Measurements from ENCODE around the gene MLXIP.

The MLXIP gene

DNA sequence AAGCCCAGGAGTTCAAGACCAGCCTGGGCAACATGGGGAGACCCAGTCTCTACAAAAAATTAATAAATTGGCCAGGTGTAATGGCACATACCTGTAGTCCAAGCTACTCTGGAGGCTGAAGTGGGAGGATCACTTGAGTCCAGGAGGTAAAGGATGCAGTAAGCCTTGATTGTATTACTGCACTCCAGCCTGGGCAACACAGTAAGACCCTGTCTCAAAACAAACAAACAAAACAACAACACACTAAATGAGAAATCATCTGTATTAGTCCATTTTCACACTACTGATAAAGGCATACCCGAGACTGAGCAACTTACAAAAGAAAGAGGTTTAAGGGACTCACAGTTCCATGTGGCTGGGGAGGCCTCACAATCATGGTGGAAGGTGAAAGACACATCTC, 4.7 kb upstream of the MLXIP start:
- no peak for DNase-seq (ENCODE audit: low spot score in 2 of 2)
- H3K27ac Mint-ChIP-seq (ENCODE audit: low read depth): no peak overlapping the region
- no peaks in the 10 kb centered on the region for H3K27me3 Mint-ChIP-seq
- no peaks in the 10 kb centered on the region for H3K9me3 Mint-ChIP-seq
- ATAC-seq (replicated peaks; ENCODE audit: extremely low read depth, poor library complexity, severe bottlenecking): no peak
- H3K4me3 Mint-ChIP-seq: no peak overlapping the region
- no peaks in the 10 kb centered on the region for H3K4me1 Mint-ChIP-seq
- H3K36me3 Mint-ChIP-seq (ENCODE audit: insufficient read depth): peaks cover 5% of the 10 kb centered on the region

DNA sequence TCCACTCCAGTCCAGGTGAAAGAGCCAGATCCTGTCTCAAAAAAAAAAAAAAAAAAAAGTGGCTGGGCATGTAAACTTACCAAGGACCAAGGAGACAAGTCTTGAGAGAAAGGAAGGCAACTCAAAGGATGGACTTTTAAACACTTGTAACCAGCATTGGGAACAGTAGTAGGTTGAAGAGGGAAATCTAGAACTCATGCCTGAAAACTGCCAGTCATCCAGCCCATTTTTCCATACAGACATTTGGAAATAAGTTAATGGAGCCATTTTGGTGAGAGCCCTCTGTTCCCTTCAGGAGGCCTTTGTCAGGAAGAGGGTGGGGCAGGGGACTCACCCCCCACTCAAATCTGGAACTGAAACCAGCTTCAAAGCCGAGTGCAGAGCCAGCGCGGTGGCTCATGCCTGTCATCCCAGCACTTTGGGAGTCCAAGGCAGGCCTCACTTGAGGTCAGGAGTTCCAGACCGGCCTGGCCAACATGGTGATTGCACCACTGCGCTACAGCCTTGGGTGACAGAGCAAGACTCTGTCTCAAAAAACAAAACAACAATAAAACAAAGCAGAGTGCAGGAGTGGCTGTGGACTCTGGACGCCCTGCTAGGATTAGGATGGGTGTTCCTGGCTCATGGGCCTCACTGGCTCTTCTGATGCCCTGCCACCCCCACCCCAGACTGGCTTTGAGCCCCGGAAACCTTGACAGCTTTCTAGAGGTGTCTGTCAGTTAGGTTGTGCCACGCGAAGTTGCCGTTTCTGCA, 1.6 kb upstream of the MLXIP start:
- peaks cover 9% of the 10 kb centered on the region for H3K36me3 Mint-ChIP-seq (ENCODE audit: insufficient read depth)

DNA sequence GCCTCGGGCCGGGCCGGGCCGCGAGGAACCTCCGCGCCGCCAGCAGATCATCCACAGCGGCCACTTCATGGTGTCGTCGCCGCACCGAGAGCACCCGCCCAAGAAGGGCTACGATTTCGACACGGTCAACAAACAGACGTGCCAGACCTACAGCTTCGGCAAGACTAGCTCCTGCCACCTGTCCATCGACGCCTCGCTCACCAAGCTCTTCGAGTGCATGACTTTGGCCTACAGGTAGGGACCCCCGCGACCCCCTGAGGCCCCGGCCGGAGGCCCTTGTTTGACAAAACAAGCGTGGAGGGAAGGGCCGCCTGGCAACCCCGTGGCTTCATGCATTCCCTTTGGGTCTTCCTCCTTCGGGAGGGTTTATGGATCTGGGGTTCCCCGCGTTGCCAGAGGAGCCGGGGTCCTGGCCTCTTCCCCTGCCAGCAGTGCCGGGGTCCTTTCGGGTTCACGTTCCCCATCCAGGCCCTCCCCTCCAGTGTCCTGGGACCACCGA, 526 bp downstream of the MLXIP start:
- Mint-ChIP-seq H3K4me3 (peak overlapping the region; percentile 89), H3K4me1 (peaks cover 50% of the 10 kb centered on the region), H3K27me3 (no peaks in the 10 kb centered on the region), H3K9me3 (no peaks in the 10 kb centered on the region), H3K27ac (ENCODE audit: low read depth) (peak overlapping the region; percentile 86), H3K36me3 (ENCODE audit: insufficient read depth) (peaks cover 14% of the 10 kb centered on the region)
- ATAC-seq (replicated peaks; ENCODE audit: extremely low read depth, poor library complexity, severe bottlenecking) (no peak), DNase-seq (ENCODE audit: low spot score in 2 of 2) (no peak)

More for the DNA sequence above, 1.6 kb upstream of the MLXIP start:
- ATAC-seq (replicated peaks; ENCODE audit: extremely low read depth, poor library complexity, severe bottlenecking): no peak
- peaks cover 29% of the 10 kb centered on the region for H3K4me1 Mint-ChIP-seq
- H3K9me3 Mint-ChIP-seq: no peaks in the 10 kb centered on the region
- no peak for DNase-seq (ENCODE audit: low spot score in 2 of 2)
- no peaks in the 10 kb centered on the region for H3K27me3 Mint-ChIP-seq
- H3K27ac Mint-ChIP-seq (ENCODE audit: low read depth): no peak overlapping the region
- peak overlapping the region; percentile 89 for H3K4me3 Mint-ChIP-seq

DNA sequence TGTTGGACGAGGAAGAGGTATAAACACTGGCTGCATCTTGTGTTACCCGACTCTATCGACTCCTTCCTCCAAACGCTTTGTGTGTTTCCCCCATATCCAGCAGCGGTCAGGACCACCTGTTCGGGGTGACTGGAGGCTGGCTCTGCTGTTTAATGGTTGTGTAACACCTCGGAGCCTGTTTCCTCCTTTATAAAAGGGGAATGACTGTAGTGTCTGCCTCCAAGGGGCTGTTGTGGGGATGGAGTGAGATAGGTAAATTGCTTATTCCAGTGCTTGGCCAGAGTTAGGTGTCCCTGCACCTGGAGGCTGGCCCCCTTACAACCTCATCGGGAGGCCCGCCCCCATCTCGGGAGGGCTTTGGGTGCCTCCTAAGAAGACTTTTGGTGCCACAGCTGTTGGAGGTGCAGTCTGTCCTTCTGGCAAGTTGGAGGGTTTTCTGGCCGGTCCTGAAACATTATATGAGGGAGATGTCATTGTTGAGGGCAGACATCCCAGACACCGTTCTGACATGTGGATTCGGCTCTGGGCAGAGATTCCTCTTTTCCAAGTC, 1.1 kb downstream of the MLXIP start:
- peak overlapping the region; percentile 89 for H3K4me3 Mint-ChIP-seq
- peak overlapping the region; percentile 86 for H3K27ac Mint-ChIP-seq (ENCODE audit: low read depth)
- H3K36me3 Mint-ChIP-seq (ENCODE audit: insufficient read depth): peaks cover 15% of the 10 kb centered on the region
- DNase-seq (ENCODE audit: low spot score in 2 of 2) (no peak), ATAC-seq (replicated peaks; ENCODE audit: extremely low read depth, poor library complexity, severe bottlenecking) (peak; percentile 6)
- no peaks in the 10 kb centered on the region for H3K27me3 Mint-ChIP-seq
- H3K9me3 Mint-ChIP-seq: no peaks in the 10 kb centered on the region
- peaks cover 53% of the 10 kb centered on the region for H3K4me1 Mint-ChIP-seq

DNA sequence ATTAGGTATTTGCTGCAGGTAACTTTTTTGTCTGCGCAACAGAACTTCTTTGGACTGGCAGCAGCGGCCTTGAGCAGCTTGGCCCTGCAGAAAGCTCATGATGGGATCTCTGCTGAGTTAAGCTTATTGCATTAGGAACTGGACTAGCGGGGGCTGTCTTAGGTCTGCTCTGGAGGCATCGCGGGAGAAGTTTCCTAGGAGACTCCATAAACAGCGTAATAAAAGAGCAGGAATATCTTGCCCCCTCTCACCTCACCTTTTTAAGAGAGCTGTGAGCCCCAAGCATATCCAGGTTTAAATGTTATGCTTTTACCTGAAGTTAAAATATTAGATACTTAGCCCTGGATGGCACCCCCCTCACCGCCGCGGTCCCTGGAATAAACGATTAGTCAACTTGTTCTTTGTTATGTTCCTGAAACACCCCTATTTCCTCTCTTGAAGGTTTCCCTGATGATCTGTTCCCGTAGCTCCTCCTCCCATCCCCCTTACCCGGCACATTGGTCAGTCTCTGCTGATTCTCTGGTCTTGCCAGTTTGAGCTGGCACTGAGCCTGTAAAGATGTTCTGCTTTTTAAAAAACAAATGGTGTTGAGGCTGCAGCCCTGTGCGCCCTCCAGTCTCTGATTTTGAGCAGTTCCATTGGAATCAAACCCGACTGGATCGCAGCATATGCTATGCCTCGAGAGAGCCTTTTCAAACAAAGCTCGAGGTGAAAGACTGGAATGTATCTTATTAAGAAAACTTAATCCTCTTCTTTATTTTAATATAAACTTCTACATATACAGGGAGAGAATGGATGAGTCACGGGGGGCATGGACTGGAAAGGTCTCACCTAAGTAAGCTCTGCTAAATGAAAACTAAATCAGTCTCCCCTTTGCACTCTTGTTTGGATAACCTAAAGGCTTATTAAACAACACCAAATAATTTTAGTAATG, 1.9 kb downstream of the MLXIP start:
- no peaks in the 10 kb centered on the region for H3K9me3 Mint-ChIP-seq
- H3K4me3 Mint-ChIP-seq: peak overlapping the region; percentile 89
- H3K27ac Mint-ChIP-seq (ENCODE audit: low read depth): peak overlapping the region; percentile 86
- H3K36me3 Mint-ChIP-seq (ENCODE audit: insufficient read depth): peaks cover 19% of the 10 kb centered on the region
- peaks cover 54% of the 10 kb centered on the region for H3K4me1 Mint-ChIP-seq
- H3K27me3 Mint-ChIP-seq: no peaks in the 10 kb centered on the region
- no peak for ATAC-seq (replicated peaks; ENCODE audit: extremely low read depth, poor library complexity, severe bottlenecking)
- DNase-seq (ENCODE audit: low spot score in 2 of 2): no peak

DNA sequence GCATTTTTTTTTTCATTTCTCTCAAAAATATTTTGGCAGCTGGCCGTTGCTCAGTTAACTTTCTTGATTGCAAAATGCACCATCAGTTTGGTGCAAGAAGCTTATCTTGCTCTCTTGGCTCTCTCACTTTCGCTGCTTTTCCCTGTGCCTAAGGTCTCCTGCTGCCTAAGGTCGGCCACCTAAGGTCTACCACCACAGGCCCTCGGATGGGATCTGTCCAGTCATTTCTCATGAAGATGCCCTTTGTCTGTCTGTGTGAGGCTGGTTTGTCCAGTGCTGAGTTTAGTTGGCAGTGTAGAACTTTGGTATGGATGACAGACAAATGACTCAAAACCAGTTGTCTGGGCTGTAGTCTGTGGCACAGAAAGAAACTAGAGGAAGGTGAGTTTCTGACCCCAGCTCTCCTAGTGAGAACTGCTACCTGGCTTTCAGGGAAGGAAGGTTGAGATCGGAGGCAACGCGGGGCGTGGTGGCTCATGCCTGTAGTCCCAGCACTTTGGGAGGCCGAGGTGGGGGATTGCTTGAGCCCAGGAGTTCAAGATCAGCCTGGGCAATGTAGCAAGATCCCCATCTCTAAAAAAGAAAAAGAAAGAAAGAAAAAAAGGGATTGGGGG, 2.6 kb downstream of the MLXIP start:
- ATAC-seq (replicated peaks; ENCODE audit: extremely low read depth, poor library complexity, severe bottlenecking) (no peak), DNase-seq (ENCODE audit: low spot score in 2 of 2) (no peak)
- no peaks in the 10 kb centered on the region for H3K27me3 Mint-ChIP-seq
- H3K4me1 Mint-ChIP-seq: peaks cover 62% of the 10 kb centered on the region
- no peaks in the 10 kb centered on the region for H3K9me3 Mint-ChIP-seq
- H3K36me3 Mint-ChIP-seq (ENCODE audit: insufficient read depth): peaks cover 25% of the 10 kb centered on the region
- H3K27ac Mint-ChIP-seq (ENCODE audit: low read depth): peak overlapping the region; percentile 86
- H3K4me3 Mint-ChIP-seq: peak overlapping the region; percentile 89

DNA sequence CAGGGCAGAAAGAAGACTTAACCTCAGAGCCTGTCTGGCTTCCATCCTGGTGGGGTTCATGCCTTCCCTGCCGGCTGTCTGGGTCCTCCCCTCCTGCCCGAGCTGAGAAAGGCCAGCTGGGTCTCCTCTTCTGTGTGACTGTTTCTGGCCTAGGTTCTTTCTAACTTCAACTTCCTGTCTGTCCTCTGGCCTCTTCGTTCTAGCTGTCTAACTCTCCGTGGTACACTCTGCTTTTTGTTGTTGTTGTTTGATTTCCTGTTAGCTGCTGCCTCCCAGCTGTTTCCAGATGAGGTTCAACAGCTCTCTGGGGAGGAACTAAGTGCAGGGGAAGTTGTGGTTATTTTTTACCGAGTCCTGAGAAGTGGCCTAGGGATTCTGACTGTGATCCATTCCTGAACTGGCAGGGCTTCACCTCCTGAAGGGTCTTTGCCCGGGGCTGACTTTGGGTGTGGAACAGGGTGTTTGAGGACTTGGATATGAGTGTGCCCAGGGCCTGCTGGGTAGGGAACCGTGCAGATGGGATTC, 3.2 kb downstream of the MLXIP start:
- no peaks in the 10 kb centered on the region for H3K9me3 Mint-ChIP-seq
- ATAC-seq (replicated peaks; ENCODE audit: extremely low read depth, poor library complexity, severe bottlenecking) (peak; percentile 40), DNase-seq (ENCODE audit: low spot score in 2 of 2) (no peak)
- H3K36me3 Mint-ChIP-seq (ENCODE audit: insufficient read depth): peaks cover 25% of the 10 kb centered on the region
- H3K4me1 Mint-ChIP-seq: peaks cover 65% of the 10 kb centered on the region
- no peaks in the 10 kb centered on the region for H3K27me3 Mint-ChIP-seq
- peak overlapping the region; percentile 86 for H3K27ac Mint-ChIP-seq (ENCODE audit: low read depth)
- peak overlapping the region; percentile 89 for H3K4me3 Mint-ChIP-seq

DNA sequence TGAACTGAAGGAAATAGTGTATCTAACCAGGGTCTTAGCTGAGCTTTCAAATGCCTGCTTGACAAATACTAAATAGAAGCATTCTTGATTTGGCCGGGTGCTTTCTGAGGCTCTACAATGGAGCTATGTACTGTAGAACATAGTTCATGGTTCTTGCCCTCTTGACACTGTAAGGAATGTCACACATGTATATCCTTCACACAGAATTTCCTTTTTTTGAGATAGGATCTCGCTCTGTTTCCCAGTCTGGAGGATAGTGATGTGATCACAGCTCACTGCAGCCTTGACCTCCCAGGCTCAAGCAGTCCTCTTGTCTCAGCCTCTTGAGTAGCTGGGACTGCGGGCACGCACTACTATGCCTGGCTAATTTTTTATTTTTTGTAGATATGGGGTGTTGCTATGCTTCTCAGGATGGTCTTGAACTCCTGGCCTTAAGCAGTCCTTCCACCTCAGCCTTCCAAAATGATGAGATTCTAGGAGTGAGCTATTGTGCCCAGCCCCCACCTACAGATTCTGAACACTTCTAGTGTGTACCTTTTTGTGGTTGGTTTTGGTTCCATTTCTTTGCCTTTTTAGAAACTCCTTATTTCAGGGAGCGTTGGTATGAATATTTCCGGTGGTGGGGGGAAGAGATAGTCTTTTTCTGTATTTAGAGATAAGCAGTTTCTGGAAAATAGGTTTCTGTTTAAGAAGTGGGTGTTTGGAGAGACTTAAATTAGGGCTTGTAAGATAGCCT, 4.2 kb downstream of the MLXIP start:
- peaks cover 25% of the 10 kb centered on the region for H3K36me3 Mint-ChIP-seq (ENCODE audit: insufficient read depth)
- ATAC-seq (replicated peaks; ENCODE audit: extremely low read depth, poor library complexity, severe bottlenecking) (no peak), DNase-seq (ENCODE audit: low spot score in 2 of 2) (no peak)
- no peaks in the 10 kb centered on the region for H3K9me3 Mint-ChIP-seq
- H3K27me3 Mint-ChIP-seq: no peaks in the 10 kb centered on the region
- peaks cover 75% of the 10 kb centered on the region for H3K4me1 Mint-ChIP-seq
- H3K27ac Mint-ChIP-seq (ENCODE audit: low read depth): no peak overlapping the region
- peak overlapping the region; percentile 89 for H3K4me3 Mint-ChIP-seq

DNA sequence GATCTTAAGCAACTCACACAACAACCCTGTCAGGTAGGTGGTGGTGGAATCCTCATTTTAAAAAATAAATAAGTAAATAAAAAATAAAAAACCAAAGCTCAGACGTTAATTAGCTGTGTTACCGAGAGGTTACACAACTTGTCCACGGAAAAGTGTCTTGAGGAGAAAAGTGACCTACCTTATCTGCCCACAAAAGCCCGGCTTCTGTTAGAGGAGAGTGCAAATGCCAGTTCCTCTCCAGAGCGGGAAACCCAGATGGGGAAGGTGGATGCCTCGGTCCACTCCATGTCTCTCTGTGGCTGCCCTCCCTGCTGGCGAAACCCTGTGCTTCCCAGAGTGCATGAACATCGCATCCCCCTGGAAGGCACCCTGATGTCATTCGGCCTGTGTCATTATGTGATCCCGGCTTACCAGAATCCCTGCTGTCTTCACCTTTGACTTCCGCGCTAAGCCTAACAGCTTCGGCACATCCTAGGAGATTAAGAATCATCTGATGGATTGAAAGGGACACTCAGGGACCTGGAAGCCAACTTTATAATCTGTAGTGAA, 6.4 kb downstream of the MLXIP start:
- H3K27ac Mint-ChIP-seq (ENCODE audit: low read depth): no peak overlapping the region

DNA sequence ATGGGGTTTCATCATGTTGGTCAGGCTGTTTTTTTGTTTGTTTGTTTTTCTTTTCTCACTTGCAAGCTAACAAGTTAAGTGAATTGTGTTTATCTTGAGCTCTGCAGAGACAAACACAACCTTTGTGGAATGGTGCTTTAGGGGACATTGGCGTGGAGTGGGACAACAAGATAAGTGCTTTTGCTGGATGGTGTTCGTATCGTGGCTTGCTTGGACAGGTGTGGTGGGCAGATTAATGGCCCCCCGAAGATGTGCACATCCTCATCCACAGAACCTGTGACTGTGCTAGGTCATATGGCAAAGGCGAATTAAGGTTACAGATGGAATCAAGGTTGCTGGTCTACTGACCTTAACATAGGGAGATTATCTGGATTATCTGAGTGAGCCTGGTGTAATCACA, 7.0 kb downstream of the MLXIP start:
- H3K27me3 Mint-ChIP-seq: no peaks in the 10 kb centered on the region
- no peak for ATAC-seq (replicated peaks; ENCODE audit: extremely low read depth, poor library complexity, severe bottlenecking)
- peaks cover 67% of the 10 kb centered on the region for H3K4me1 Mint-ChIP-seq
- no peaks in the 10 kb centered on the region for H3K9me3 Mint-ChIP-seq
- H3K27ac Mint-ChIP-seq (ENCODE audit: low read depth): peak overlapping the region; percentile 71
- H3K4me3 Mint-ChIP-seq: peak overlapping the region; percentile 29
- peaks cover 19% of the 10 kb centered on the region for H3K36me3 Mint-ChIP-seq (ENCODE audit: insufficient read depth)
- DNase-seq (ENCODE audit: low spot score in 2 of 2): no peak

More for the DNA sequence above, 6.4 kb downstream of the MLXIP start:
- H3K9me3 Mint-ChIP-seq: no peaks in the 10 kb centered on the region
- ATAC-seq (replicated peaks; ENCODE audit: extremely low read depth, poor library complexity, severe bottlenecking): no peak
- no peaks in the 10 kb centered on the region for H3K27me3 Mint-ChIP-seq
- DNase-seq (ENCODE audit: low spot score in 2 of 2): no peak
- H3K4me1 Mint-ChIP-seq: peaks cover 72% of the 10 kb centered on the region
- peaks cover 19% of the 10 kb centered on the region for H3K36me3 Mint-ChIP-seq (ENCODE audit: insufficient read depth)
- H3K4me3 Mint-ChIP-seq: no peak overlapping the region

DNA sequence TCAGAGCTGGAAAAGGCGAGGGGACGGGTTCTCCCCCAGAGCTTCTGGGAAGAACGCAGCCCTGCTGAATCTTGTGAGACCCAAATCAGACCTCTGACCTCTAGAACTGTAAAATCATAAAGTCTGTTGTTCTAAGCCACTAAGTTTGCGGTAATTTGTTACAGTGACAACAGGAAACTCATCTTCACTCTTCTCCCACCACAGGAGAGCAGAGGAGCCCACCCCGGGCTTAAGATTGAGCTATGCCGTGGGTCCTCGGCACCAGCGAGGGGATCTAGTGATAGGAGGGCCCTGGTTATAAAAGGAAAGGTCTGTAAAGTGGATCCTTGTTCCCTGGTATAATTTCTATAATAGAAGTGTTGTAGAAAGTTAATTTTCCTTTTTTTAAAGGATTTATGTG, 7.6 kb downstream of the MLXIP start:
- Mint-ChIP-seq H3K27me3 (no peaks in the 10 kb centered on the region), H3K9me3 (no peaks in the 10 kb centered on the region), H3K27ac (ENCODE audit: low read depth) (peak overlapping the region; percentile 71), H3K36me3 (ENCODE audit: insufficient read depth) (peaks cover 19% of the 10 kb centered on the region), H3K4me1 (peaks cover 65% of the 10 kb centered on the region), H3K4me3 (peak overlapping the region; percentile 29)
- no peak for ATAC-seq (replicated peaks; ENCODE audit: extremely low read depth, poor library complexity, severe bottlenecking)
- DNase-seq (ENCODE audit: low spot score in 2 of 2): no peak

All from central memory CD8-positive, alpha-beta T cell (primary cell).